Neural crest cell (in vitro differentiated cells): ENCODE data around the gene LBHD1. TPM values are rescaled to one million over a fixed set of nuclear protein-coding genes. Genes with fewer than 3 reads are reported as not detected.
A peak's percentile ranks its signal among the peaks of the same experiment; 100 is the strongest.

Experiments used
- DNase-seq: peaks from one replicate; pipeline ENCODE4 v3.0.0; 2021; ENCODE audit warnings: low read depth, mixed read lengths, low spot score
- H3K27ac Mint-ChIP-seq: one replicate; pipeline ENCODE4 v1.8.0; 2021; ENCODE audit warnings: mild to moderate bottlenecking, mixed read lengths; ENCODE audit not compliant: unreplicated experiment
- H3K27me3 Mint-ChIP-seq: 2 replicates; pipeline ENCODE4 v1.8.0; 2021; ENCODE audit warnings: low read depth, mild to moderate bottlenecking, mixed read lengths
- H3K36me3 Mint-ChIP-seq: 2 replicates; pipeline ENCODE4 v1.8.0; 2021; ENCODE audit warnings: low read depth, mild to moderate bottlenecking, mixed read lengths
- H3K4me1 Mint-ChIP-seq: 2 replicates; pipeline ENCODE4 v1.8.0; 2021; ENCODE audit warnings: mixed read lengths
- H3K4me3 Mint-ChIP-seq: one replicate; pipeline ENCODE4 v1.8.0; 2021; ENCODE audit warnings: mild to moderate bottlenecking, mixed read lengths
- H3K9me3 Mint-ChIP-seq: 2 replicates; pipeline ENCODE4 v1.8.0; 2021; ENCODE audit warnings: mixed read lengths
- total RNA-seq: library from RNA; stranded (reverse); gene quantifications from 2 replicates; pipeline ENCODE4 v1.2.1, GENCODE V29; 2021
- TF ChIP-seq, protein P1 (sequence below): fragments of 200-600 bp; sonication (generic); conservative IDR thresholded peaks from 2 replicates; pipeline ENCODE4 v1.5.0; 2021; ENCODE audit warnings: antibody characterized with exemption, mild to moderate bottlenecking

The LBHD1 gene
- total RNA-seq, 1 donor from 2014 or later = 7.0 TPM

DNA sequence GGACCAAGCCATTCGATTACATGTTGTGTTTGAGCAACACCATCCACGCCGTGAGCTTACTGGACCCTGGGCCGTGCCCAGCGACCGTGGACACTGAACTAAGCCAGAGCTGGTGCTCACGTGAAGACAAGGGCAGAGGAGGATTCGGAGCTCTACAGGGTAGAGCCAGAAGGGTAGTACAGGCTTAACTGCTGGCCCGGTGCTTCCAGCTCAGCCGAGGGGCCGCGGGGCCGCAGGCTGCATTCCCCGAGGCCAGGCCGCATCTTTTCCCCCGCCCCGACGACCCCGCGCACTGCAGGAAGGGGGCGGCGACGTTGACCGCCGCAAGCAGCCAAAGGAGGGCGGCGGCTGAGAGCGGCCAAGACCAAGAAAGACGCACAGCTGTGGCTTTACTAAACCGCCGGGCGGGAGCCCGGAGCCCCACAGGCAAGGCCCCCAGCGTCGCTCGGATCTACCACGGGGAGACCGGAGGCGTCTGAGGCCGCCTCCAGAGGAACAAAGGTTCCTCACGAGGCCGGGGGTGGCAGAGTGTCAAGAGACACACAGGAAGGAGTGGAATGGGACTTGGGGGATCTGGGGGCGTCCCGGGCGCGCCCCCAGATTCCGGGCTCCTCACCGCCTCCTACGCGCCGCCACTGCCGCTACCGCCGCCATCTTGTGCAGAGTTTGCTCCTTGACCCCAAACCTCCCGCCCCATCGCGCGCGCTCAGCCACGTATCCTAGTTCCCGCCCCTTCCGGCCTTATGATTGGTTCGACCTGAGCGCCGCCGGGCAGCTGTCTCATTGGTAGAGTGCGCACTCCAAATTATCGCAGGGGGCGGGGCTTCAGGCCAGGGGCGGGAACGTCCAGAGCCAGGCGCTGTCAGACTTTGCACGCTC, 25.9 kb downstream of the LBHD1 start, which contains the start of gene GANAB:
Gene GANAB (minus strand): TSS at position 668 of the 879 bp plus-strand sequence. CDS start 14 bp downstream, at position 654.
- Mint-ChIP-seq H3K9me3 (no peaks in the 10 kb centered on the region), H3K4me3 (peak within 1 kb of the TSS; percentile 99), H3K4me1 (peaks cover 18% of the 10 kb centered on the region), H3K27me3 (peaks cover 3% of the 10 kb centered on the region), H3K36me3 (peaks cover 2% of the 10 kb centered on the region), H3K27ac (peak within 1 kb of the TSS; percentile 99)
- peak; percentile 98 for DNase-seq
- TF ChIP-seq, protein P1, sequence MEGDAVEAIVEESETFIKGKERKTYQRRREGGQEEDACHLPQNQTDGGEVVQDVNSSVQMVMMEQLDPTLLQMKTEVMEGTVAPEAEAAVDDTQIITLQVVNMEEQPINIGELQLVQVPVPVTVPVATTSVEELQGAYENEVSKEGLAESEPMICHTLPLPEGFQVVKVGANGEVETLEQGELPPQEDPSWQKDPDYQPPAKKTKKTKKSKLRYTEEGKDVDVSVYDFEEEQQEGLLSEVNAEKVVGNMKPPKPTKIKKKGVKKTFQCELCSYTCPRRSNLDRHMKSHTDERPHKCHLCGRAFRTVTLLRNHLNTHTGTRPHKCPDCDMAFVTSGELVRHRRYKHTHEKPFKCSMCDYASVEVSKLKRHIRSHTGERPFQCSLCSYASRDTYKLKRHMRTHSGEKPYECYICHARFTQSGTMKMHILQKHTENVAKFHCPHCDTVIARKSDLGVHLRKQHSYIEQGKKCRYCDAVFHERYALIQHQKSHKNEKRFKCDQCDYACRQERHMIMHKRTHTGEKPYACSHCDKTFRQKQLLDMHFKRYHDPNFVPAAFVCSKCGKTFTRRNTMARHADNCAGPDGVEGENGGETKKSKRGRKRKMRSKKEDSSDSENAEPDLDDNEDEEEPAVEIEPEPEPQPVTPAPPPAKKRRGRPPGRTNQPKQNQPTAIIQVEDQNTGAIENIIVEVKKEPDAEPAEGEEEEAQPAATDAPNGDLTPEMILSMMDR = no peak

GRCh38 chr11:62645671-62645945, 26.5 kb downstream of the LBHD1 start:
- Mint-ChIP-seq H3K9me3 (no peaks in the 10 kb centered on the region), H3K27me3 (peaks cover 3% of the 10 kb centered on the region), H3K4me3 (peak overlapping the region; percentile 99), H3K4me1 (peaks cover 22% of the 10 kb centered on the region), H3K36me3 (peaks cover 2% of the 10 kb centered on the region), H3K27ac (peak overlapping the region; percentile 99)
- TF ChIP-seq, protein P1 = no peak
- no peak for DNase-seq

GRCh38 chr11:62644220-62644619, 27.8 kb downstream of the LBHD1 start:
- peaks cover 8% of the 10 kb centered on the region for H3K36me3 Mint-ChIP-seq
- no peak for DNase-seq
- peaks cover 3% of the 10 kb centered on the region for H3K27me3 Mint-ChIP-seq
- H3K4me1 Mint-ChIP-seq = peaks cover 28% of the 10 kb centered on the region
- TF ChIP-seq, protein P1 = no peak
- no peaks in the 10 kb centered on the region for H3K9me3 Mint-ChIP-seq
- peak overlapping the region; percentile 49 for H3K4me3 Mint-ChIP-seq
- no peak overlapping the region for H3K27ac Mint-ChIP-seq

- Mint-ChIP-seq H3K4me1 (no peaks in the 10 kb centered on the region), H3K27me3 (no peaks in the 10 kb centered on the region), H3K4me3 (no peak overlapping the region), H3K27ac (peak overlapping the region; percentile 13), H3K9me3 (no peaks in the 10 kb centered on the region), H3K36me3 (peaks cover 27% of the 10 kb centered on the region)
- DNase-seq = no peak
- TF ChIP-seq, protein P1 = no peak
These were observed 39.6 kb downstream of the LBHD1 start for GRCh38 chr11:62632492-62632891.

GRCh38 chr11:62627713-62628112, 44.4 kb downstream of the LBHD1 start:
- DNase-seq = no peak
- Mint-ChIP-seq H3K27me3 (no peaks in the 10 kb centered on the region), H3K36me3 (peaks cover 30% of the 10 kb centered on the region), H3K4me1 (no peaks in the 10 kb centered on the region), H3K4me3 (no peak overlapping the region), H3K27ac (no peak overlapping the region), H3K9me3 (no peaks in the 10 kb centered on the region)
- TF ChIP-seq, protein P1 = no peak
